ENCODE data around the gene PTCSC3.

DNA sequence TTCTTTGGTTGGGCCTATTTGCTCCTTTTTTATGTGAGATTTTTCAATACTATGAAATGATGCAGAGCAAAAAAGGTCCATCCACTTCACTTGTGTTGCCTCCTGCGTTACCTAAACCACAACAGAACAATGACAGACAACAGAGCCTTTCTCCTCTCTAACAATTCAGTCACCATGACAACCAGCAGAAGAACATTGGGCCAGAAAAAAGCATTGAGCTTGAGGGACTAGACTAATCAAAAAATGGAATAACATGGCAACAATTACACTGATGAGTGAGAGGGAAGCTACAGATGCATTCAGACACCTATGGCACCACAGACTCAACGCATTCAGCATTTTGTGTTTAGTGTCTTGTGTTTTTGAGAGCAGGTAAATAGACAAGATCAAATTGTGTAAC is 44.6 kb upstream of the PTCSC3 start:
- TF ChIP-seq TAF1 (IDR thresholded peaks at IDR 0.05; ENCODE audit: borderline replicate concordance, insufficient read depth, low read length) (no peak), POLR2AphosphoS5 (IDR thresholded peaks at IDR 0.05; ENCODE audit: low read depth, low read length) (no peak)
